ENCODE data around the gene MGA. TPM values are rescaled to one million over a fixed set of nuclear protein-coding genes. Genes with fewer than 3 reads are reported as not detected.

The MGA gene
- polyA plus RNA-seq, 6 donors from 2014 or later, result 2.2 to 30.3 (median 16.9) TPM

GRCh38 chr15:41756198-41756597 is 96.0 kb downstream of the MGA start:
- Mint-ChIP-seq H3K4me3 (no peak overlapping the region), H3K4me1 (peaks cover 0 to 4% (median 0%) of the 10 kb centered on the region in 3 donors), H3K27ac (no peak overlapping the region), H3K27me3 (no peaks in the 10 kb centered on the region), H3K9me3 (no peaks in the 10 kb centered on the region), H3K36me3 (peaks cover 29 to 32% of the 10 kb centered on the region in 2 donors)
- ATAC-seq (ENCODE audit: low read depth in 2 of 2) (no peak), DNase-seq (no peak)

GRCh38 chr15:41772720-41773331 is 112.6 kb downstream of the MGA start:
- DNase-seq (peak; percentile 68), ATAC-seq (ENCODE audit: low read depth in 2 of 2) (peak; percentile 17 to 20)
- peaks cover 44 to 50% (median 48%) of the 10 kb centered on the region in 3 donors for H3K4me1 Mint-ChIP-seq
- H3K27me3 Mint-ChIP-seq, result no peaks in the 10 kb centered on the region
- H3K27ac Mint-ChIP-seq, result peak overlapping the region in 1 of 6 donors; percentile 92
- H3K9me3 Mint-ChIP-seq, result no peaks in the 10 kb centered on the region
- H3K4me3 Mint-ChIP-seq, result peak overlapping the region in 5 of 8 donors; percentile 36 to 97 (median 94)
- no peaks in the 10 kb centered on the region for H3K36me3 Mint-ChIP-seq

DNA sequence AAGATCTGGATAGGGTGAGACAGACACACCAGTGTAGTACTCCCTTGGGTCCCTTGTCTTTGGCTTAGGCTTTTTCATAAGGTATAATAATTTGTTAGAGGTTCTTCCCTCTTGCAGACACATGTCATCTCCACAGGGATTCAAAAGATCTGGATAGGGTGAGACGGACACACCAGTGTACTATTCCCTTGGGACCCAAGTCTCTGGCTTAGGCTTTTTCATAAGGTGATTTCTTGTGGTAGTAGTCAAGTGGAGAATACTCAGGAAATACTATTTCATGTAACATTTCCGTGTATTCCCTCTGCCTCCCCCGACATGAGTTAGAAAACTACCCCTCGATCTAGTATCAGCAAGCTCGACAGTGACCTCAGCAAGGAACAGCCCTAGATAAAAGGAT is 113.1 kb downstream of the MGA start:
- Mint-ChIP-seq H3K36me3 (no peaks in the 10 kb centered on the region), H3K9me3 (no peaks in the 10 kb centered on the region), H3K4me3 (peak overlapping the region; percentile 36 to 98 (median 96)), H3K27me3 (no peaks in the 10 kb centered on the region), H3K4me1 (peaks cover 49 to 56% (median 52%) of the 10 kb centered on the region in 3 donors), H3K27ac (peak overlapping the region in 3 of 6 donors; percentile 88 to 97 (median 92))
- ATAC-seq (ENCODE audit: low read depth in 2 of 2) (no peak), DNase-seq (no peak)

DNA sequence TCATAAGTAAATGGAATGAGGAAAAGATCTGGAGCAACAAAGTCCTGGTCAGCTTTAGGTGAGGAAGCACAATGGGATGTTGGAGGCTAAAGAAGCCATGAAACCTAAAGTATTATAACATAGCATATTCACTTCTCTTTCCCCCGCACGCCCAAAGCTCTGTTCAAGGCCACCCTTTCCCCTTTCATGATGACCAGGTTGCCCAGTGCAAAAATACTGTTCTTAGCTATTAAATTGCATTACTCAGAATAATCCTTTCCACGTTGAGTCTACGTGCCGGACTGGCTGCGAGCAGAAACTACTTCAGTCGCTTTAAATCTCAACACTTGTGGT is 113.5 kb downstream of the MGA start:
- Mint-ChIP-seq H3K27me3 (no peaks in the 10 kb centered on the region), H3K4me3 (peak overlapping the region; percentile 94 to 98 (median 96)), H3K9me3 (no peaks in the 10 kb centered on the region), H3K27ac (peak overlapping the region; percentile 88 to 97 (median 94)), H3K4me1 (peaks cover 50 to 59% (median 54%) of the 10 kb centered on the region in 3 donors), H3K36me3 (no peaks in the 10 kb centered on the region)
- DNase-seq (no peak), ATAC-seq (ENCODE audit: low read depth in 2 of 2) (no peak)

GRCh38 chr15:41774062-41774881 is 114.1 kb downstream of the MGA start, which contains the start of gene MAPKBP1:
TSS of gene MAPKBP1 (plus strand) at chr15:41774484. CDS start at chr15:41775276, 792 bp downstream.
- H3K9me3 Mint-ChIP-seq, result no peaks in the 10 kb centered on the region
- peak within 1 kb of the TSS; percentile 94 to 98 (median 96) for H3K4me3 Mint-ChIP-seq
- no peaks in the 10 kb centered on the region for H3K27me3 Mint-ChIP-seq
- no peaks in the 10 kb centered on the region for H3K36me3 Mint-ChIP-seq
- peak within 1 kb of the TSS; percentile 88 to 97 (median 94) for H3K27ac Mint-ChIP-seq
- peak; percentile 84 to 85 for ATAC-seq (ENCODE audit: low read depth in 2 of 2)
- H3K4me1 Mint-ChIP-seq, result peaks cover 50 to 64% (median 59%) of the 10 kb centered on the region in 3 donors
- DNase-seq, result peak; percentile 99

DNA sequence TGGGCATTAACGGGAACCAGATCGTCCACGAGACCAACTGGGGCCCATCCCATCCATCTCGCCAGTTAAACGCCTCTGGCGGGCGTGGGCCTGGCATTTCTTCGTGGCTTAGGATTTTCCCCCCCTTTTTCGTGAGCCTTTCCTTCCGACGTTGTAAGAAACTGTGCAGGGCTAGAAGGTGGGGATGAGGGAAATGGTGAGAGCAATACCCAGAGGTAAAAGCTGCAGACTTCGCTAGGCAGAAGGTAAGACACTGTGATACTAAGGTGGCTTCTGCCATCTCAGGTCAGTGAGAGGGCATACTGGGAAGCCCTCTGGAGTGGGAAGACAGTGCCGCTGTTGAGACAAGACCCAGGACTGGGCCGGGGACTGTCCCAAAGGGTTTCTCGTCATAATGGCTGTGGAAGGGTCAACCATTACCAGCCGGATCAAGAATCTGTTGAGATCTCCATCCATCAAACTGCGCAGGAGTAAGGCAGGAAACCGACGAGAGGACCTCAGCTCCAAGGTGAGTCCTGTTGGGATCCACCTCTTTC is 114.7 kb downstream of the MGA start:
- no peak for ATAC-seq (ENCODE audit: low read depth in 2 of 2)

DNA sequence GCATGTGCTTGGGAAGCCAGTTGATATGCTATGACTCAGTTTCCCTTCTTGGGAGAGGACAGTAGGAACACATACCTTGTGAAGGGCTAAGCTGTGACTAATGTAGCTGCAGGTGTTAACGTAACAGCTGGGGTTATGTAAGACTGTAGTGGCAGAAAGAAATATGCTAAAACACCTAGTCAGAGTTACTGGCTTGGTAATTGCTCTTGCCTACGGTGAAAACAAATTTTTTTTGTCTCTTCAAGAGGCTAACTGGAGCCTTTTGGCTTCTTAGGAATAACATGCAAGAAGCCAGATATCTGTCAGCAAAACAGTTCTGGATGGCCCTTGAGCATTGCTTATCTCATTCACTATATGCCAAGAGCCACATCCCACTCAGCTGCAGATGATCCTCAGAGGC is 115.4 kb downstream of the MGA start:
- H3K36me3 Mint-ChIP-seq, result no peaks in the 10 kb centered on the region
- ATAC-seq (ENCODE audit: low read depth in 2 of 2) (no peak), DNase-seq (no peak)
- H3K4me3 Mint-ChIP-seq, result peak overlapping the region; percentile 94 to 98 (median 96)
- peak overlapping the region in 1 of 6 donors; percentile 88 for H3K27ac Mint-ChIP-seq
- peaks cover 58 to 77% (median 72%) of the 10 kb centered on the region in 3 donors for H3K4me1 Mint-ChIP-seq
- no peaks in the 10 kb centered on the region for H3K9me3 Mint-ChIP-seq
- no peaks in the 10 kb centered on the region for H3K27me3 Mint-ChIP-seq

More for the DNA sequence above, 114.7 kb downstream of the MGA start:
- H3K4me1 Mint-ChIP-seq, result peaks cover 55 to 70% (median 65%) of the 10 kb centered on the region in 3 donors
- no peak for DNase-seq
- no peaks in the 10 kb centered on the region for H3K27me3 Mint-ChIP-seq
- H3K9me3 Mint-ChIP-seq, result no peaks in the 10 kb centered on the region
- H3K27ac Mint-ChIP-seq, result peak overlapping the region; percentile 72 to 97 (median 94)
- peak overlapping the region; percentile 94 to 98 (median 96) for H3K4me3 Mint-ChIP-seq
- no peaks in the 10 kb centered on the region for H3K36me3 Mint-ChIP-seq

DNA sequence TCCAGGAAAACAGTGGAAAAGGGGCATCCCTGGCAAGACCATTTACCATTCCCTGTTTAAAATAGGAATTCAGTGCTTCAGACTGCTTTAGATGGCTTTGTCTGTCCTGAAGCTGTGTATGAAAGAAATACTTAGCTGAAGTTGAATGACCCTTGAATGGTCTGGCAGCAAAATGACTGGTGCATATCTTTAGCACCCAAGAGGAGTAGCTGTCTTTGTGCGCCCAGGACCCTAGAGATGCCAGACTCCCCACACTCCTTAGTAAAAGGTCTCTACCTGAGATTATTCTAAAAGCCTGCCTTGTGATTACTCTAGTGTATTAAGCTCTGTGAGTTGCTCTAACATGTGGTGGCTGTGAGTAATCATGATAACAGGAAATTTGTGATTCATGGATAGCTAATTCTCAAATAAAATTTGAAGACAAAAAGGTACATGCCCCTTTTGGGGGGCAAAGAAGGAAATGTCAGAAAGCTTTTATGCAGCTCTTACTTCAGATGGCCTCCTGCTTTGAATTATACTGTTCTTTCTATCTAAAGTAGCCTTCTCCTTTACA is 117.3 kb downstream of the MGA start:
- ATAC-seq (ENCODE audit: low read depth in 2 of 2) (no peak), DNase-seq (no peak)
- Mint-ChIP-seq H3K36me3 (no peaks in the 10 kb centered on the region), H3K9me3 (no peaks in the 10 kb centered on the region), H3K27ac (no peak overlapping the region), H3K4me3 (peak overlapping the region in 1 of 8 donors; percentile 95), H3K4me1 (peaks cover 59 to 92% (median 78%) of the 10 kb centered on the region in 3 donors), H3K27me3 (no peaks in the 10 kb centered on the region)

GRCh38 chr15:41778521-41778920 is 118.3 kb downstream of the MGA start:
- peak overlapping the region in 2 of 8 donors; percentile 17 to 95 for H3K4me3 Mint-ChIP-seq
- H3K36me3 Mint-ChIP-seq, result no peaks in the 10 kb centered on the region
- ATAC-seq (ENCODE audit: low read depth in 2 of 2), result no peak
- H3K27me3 Mint-ChIP-seq, result no peaks in the 10 kb centered on the region
- H3K27ac Mint-ChIP-seq, result peak overlapping the region in 1 of 6 donors; percentile 67
- H3K4me1 Mint-ChIP-seq, result peaks cover 57 to 95% (median 77%) of the 10 kb centered on the region in 3 donors
- H3K9me3 Mint-ChIP-seq, result no peaks in the 10 kb centered on the region
- DNase-seq, result no peak

DNA sequence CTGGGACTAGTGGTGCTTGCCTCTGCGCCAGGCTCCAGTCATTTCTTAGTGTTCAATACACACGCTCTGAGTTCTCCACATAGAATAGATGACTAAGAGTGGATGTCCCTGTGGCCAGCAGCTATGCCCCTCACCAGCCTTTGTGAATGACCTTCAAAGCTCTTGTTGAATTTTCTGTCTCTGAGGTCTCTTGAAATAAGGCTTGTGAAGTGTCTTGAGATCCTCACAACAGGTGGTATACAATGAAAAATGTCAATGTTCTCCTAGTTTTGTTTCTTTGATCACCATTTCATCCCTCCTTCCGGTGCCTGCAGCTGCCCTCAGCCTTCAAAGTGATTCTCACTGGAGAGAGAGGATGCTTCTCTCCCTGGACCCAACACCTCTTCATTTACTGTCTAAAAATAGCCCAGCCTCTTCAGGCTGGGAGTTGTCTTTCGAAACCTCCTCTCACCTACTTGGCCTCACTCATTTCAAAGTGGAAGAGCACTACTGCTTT is 119.5 kb downstream of the MGA start:
- no peaks in the 10 kb centered on the region for H3K36me3 Mint-ChIP-seq
- peak overlapping the region in 2 of 8 donors; percentile 12 to 71 for H3K4me3 Mint-ChIP-seq
- peak overlapping the region in 2 of 6 donors; percentile 72 to 87 for H3K27ac Mint-ChIP-seq
- H3K27me3 Mint-ChIP-seq, result no peaks in the 10 kb centered on the region
- H3K4me1 Mint-ChIP-seq, result peaks cover 46 to 85% (median 72%) of the 10 kb centered on the region in 3 donors
- ATAC-seq (ENCODE audit: low read depth in 2 of 2) (no peak), DNase-seq (no peak)
- H3K9me3 Mint-ChIP-seq, result no peaks in the 10 kb centered on the region

DNA sequence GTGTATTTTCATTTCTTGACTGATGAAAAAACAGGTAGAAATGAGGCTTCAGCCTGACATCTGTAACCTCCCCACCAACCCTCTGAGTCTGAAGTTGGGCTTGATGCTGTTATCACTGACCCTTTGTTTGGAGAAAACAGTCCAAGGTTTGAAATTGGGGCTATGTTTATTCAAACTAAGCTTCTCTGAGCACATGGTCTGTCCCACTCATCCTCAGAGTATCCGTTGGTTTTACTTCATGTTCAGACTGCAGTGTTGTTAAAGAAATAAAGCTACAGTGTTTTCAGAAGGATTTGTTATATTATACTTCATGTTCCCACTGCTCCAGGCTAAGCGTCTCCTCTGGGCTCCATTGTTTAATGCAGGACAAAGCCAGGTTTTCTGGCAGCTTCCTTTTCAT is 120.1 kb downstream of the MGA start:
- DNase-seq (no peak), ATAC-seq (ENCODE audit: low read depth in 2 of 2) (no peak)
- Mint-ChIP-seq H3K27me3 (no peaks in the 10 kb centered on the region), H3K4me1 (peaks cover 41 to 79% (median 67%) of the 10 kb centered on the region in 3 donors), H3K4me3 (peak overlapping the region in 2 of 8 donors; percentile 5 to 12), H3K9me3 (no peaks in the 10 kb centered on the region), H3K27ac (peak overlapping the region in 2 of 6 donors; percentile 41 to 72), H3K36me3 (no peaks in the 10 kb centered on the region)

GRCh38 chr15:41780727-41781126 is 120.5 kb downstream of the MGA start:
- Mint-ChIP-seq H3K9me3 (no peaks in the 10 kb centered on the region), H3K4me1 (peaks cover 38 to 75% (median 63%) of the 10 kb centered on the region in 3 donors), H3K27me3 (no peaks in the 10 kb centered on the region), H3K27ac (peak overlapping the region in 3 of 6 donors; percentile 41 to 50 (median 42)), H3K36me3 (no peaks in the 10 kb centered on the region), H3K4me3 (no peak overlapping the region)
- DNase-seq (no peak), ATAC-seq (ENCODE audit: low read depth in 2 of 2) (no peak)

Data from naive B cell (primary cell).